SK-N-SH (cell line): ENCODE results near the gene GPR160. TPM values are rescaled to one million over a fixed set of nuclear protein-coding genes. Genes with fewer than 3 reads are reported as not detected.

Experiments
- CTCF ChIA-PET: fragments of 300-600, 350-600 bp; formaldehyde crosslinking; extraction: SDS; loops from one replicate; lab custom pipeline; 2021; lab: Yijun Ruan, JAX
- POLR2A ChIA-PET: fragments of 350-600 bp; sonication (Branson Sonifier 250); formaldehyde crosslinking; extraction: SDS; loops from one replicate; lab custom pipeline; 2020; ENCODE audit warnings: antibody characterized with exemption, inconsistent platforms; lab: Yijun Ruan, JAX
- DNase-seq: peaks from one replicate; pipeline ENCODE4 v3.0.0; 2012
- H2AFZ ChIP-seq: fragments of 200-600 bp; sonication (generic); 2 replicates; pipeline ENCODE4 v1.8.1; 2016; ENCODE audit warnings: antibody characterized with exemption, mild to moderate bottlenecking, low read depth
- H3F3A ChIP-seq: fragments of 200-600 bp; sonication (generic); replicated peaks from 2 replicates; pipeline ENCODE3; 2016; ENCODE audit warnings: antibody characterized with exemption, mild to moderate bottlenecking; ENCODE audit not compliant: insufficient read depth
- H3K27ac ChIP-seq, 2 experiments: fragments of 200-500 bp in 1 of 2; fragments of 200-600 bp in 1 of 2; sonication (Bioruptor generic) in 1 of 2; sonication (generic), shearing (Covaris generic) in 1 of 2; 2 replicates each; pipeline versions ENCODE4 v1.5.1 to v1.6.1; 2014 to 2016; ENCODE audit warnings: low read depth in 2 of 2, inconsistent platforms in 1 of 2, low read length in 1 of 2, mild to moderate bottlenecking in 1 of 2, mixed read lengths in 1 of 2
- H3K27me3 ChIP-seq: fragments of 200-600 bp; sonication (generic), shearing (Covaris generic); 2 replicates; pipeline ENCODE4 v1.6.1; 2016; ENCODE audit warnings: mixed run types; ENCODE audit not compliant: insufficient read depth
- H3K36me3 ChIP-seq, 2 experiments: fragments of 200-500 bp in 1 of 2; fragments of 200-600 bp in 1 of 2; sonication (Bioruptor generic) in 1 of 2; sonication (generic) in 1 of 2; replicated peaks in 1 of 2; 2 replicates each; pipeline versions ENCODE3 to v1.5.1; 2014 to 2016; ENCODE audit warnings: low read length in 1 of 2, mild to moderate bottlenecking in 1 of 2; ENCODE audit not compliant: insufficient read depth in 2 of 2, control insufficient read depth in 1 of 2
- H3K4me1 ChIP-seq, 2 experiments: fragments of 200-500 bp in 1 of 2; fragments of 200-600 bp in 1 of 2; sonication (Bioruptor generic) in 1 of 2; sonication (generic), shearing (Covaris generic) in 1 of 2; 2 replicates each; pipeline versions ENCODE4 v1.5.1 to v1.6.1; 2014 to 2016; ENCODE audit warnings: low read depth in 1 of 2, low read length in 1 of 2, mixed run types in 1 of 2; ENCODE audit not compliant: insufficient read depth in 2 of 2, control insufficient read depth in 1 of 2
- H3K4me2 ChIP-seq: fragments of 200-600 bp; sonication (generic), shearing (Covaris generic); 2 replicates; pipeline ENCODE4 v1.6.1; 2017; ENCODE audit warnings: mixed run types
- H3K4me3 ChIP-seq, 2 experiments: fragments of 200-500 bp in 1 of 2; fragments of 200-600 bp in 1 of 2; sonication (Bioruptor generic) in 1 of 2; sonication (generic), shearing (Covaris generic) in 1 of 2; 2 replicates each; pipeline versions ENCODE4 v1.5.1 to v1.8.1; 2014 to 2016; ENCODE audit warnings: low read depth in 2 of 2, inconsistent platforms in 1 of 2, low read length in 1 of 2, mild to moderate bottlenecking in 1 of 2, mixed read lengths in 1 of 2, moderate library complexity in 1 of 2
- H3K79me2 ChIP-seq: fragments of 200-600 bp; sonication (generic); 2 replicates; pipeline ENCODE4 v1.8.1; 2017; ENCODE audit warnings: mild to moderate bottlenecking; ENCODE audit not compliant: insufficient read depth
- H3K9ac ChIP-seq: fragments of 200-600 bp; sonication (generic); 2 replicates; pipeline ENCODE4 v1.6.1; 2017; ENCODE audit warnings: mixed run types
- H3K9me2 ChIP-seq: fragments of 200-600 bp; sonication (generic); 2 replicates; pipeline ENCODE4 v1.6.1; 2017; ENCODE audit warnings: mixed run types
- H3K9me3 ChIP-seq: fragments of 200-600 bp; sonication (generic); 2 replicates; pipeline ENCODE4 v1.6.1; 2017; ENCODE audit warnings: mixed run types, mild to moderate bottlenecking, moderate library complexity
- H4K20me1 ChIP-seq: fragments of 200-600 bp; sonication (generic); 2 replicates; pipeline ENCODE4 v1.6.1; 2017; ENCODE audit warnings: mild to moderate bottlenecking, mixed run types; ENCODE audit not compliant: insufficient read depth
- EP300 ChIP-seq, 2 experiments: IDR thresholded peaks; 2 replicates each; pipeline versions ENCODE4 v1.4.0 to v1.6.1; 2012; ENCODE audit warnings: borderline replicate concordance in 1 of 2, low read depth in 1 of 2, low read length in 1 of 2
- EZH2phosphoT487 ChIP-seq: fragments of 200-600 bp; sonication (generic); IDR thresholded peaks from 2 replicates; pipeline ENCODE4 v1.6.1; 2017; ENCODE audit warnings: low read depth, mixed run types, mild to moderate bottlenecking, antibody characterized with exemption, moderate library complexity, borderline replicate concordance
- FOSL2 ChIP-seq: IDR thresholded peaks from 2 replicates; pipeline ENCODE4 v1.4.0; 2012; ENCODE audit warnings: low read depth, mild to moderate bottlenecking, moderate library complexity, borderline replicate concordance
- FOXJ3 ChIP-seq: sonication (generic); formaldehyde crosslinking; IDR thresholded peaks from 2 replicates; pipeline ENCODE4 v1.5.1; 2020; ENCODE audit warnings: mild to moderate bottlenecking, missing genetic modification reagents
- FOXM1 ChIP-seq: IDR thresholded peaks from 2 replicates; pipeline ENCODE4 v1.4.0; 2012; ENCODE audit warnings: low read depth, mild to moderate bottlenecking
- GATA2 ChIP-seq: sonication (generic); formaldehyde crosslinking; IDR thresholded peaks from 2 replicates; pipeline ENCODE4 v1.5.0; 2020; ENCODE audit warnings: mild to moderate bottlenecking, missing genetic modification reagents
- JUND ChIP-seq: IDR thresholded peaks from 2 replicates; pipeline ENCODE4 v1.4.0; 2012
- MXI1 ChIP-seq: IDR thresholded peaks from 2 replicates; pipeline ENCODE4 v1.6.1; 2012; ENCODE audit warnings: mild to moderate bottlenecking, low read depth, low read length, improper control_type of control experiment
- NRF1 ChIP-seq: IDR thresholded peaks from 2 replicates; pipeline ENCODE4 v1.6.1; 2012; ENCODE audit warnings: low read depth, mild to moderate bottlenecking, low read length
- RCOR1 ChIP-seq: fragments of 150-350 bp; IDR thresholded peaks from 2 replicates; pipeline ENCODE4 v1.6.1; 2017; ENCODE audit warnings: antibody characterized with exemption, low read length
- TAF1 ChIP-seq: IDR thresholded peaks from 2 replicates; pipeline ENCODE4 v1.6.1; 2012; ENCODE audit warnings: low read depth, mild to moderate bottlenecking, low read length, moderate library complexity, borderline replicate concordance
- YY1 ChIP-seq: IDR thresholded peaks from 2 replicates; pipeline ENCODE4 v1.4.0; 2012; ENCODE audit warnings: low read depth, mild to moderate bottlenecking
- WGBS: methylation state at CpG from one replicate; pipeline ENCODE4 v1.1.6; 2017; ENCODE audit warnings: low lambda C conversion rate; 5-methylcytosine and 5-hydroxymethylcytosine counted together
- polyA plus RNA-seq, 3 experiments: library from polyadenylated mRNA; depleted of rRNA; stranded (reverse); fragments of >200 nt; gene quantifications; 2 replicates each; pipeline ENCODE4 v1.2.3, GENCODE V29; 2012
- TF ChIP-seq, protein P1 (sequence below): IDR thresholded peaks from 2 replicates; pipeline ENCODE4 v1.4.0; 2012; ENCODE audit warnings: low read depth, borderline replicate concordance
- TF ChIP-seq, protein P2 (sequence below): IDR thresholded peaks from 2 replicates; pipeline ENCODE4 v1.4.0; 2012; ENCODE audit warnings: low read depth, borderline replicate concordance
- TF ChIP-seq, protein P3 (sequence below): fragments of 150-350 bp; IDR thresholded peaks from 2 replicates; pipeline ENCODE4 v1.6.1; 2016; ENCODE audit warnings: mild to moderate bottlenecking, low read depth, low read length
- TF ChIP-seq, protein P4 (sequence below): fragments of 150-350 bp; IDR thresholded peaks from 2 replicates; pipeline ENCODE4 v1.6.1; 2017; ENCODE audit warnings: antibody characterized with exemption, low read length, low read depth, borderline replicate concordance
- TF ChIP-seq, protein P5 (sequence below): fragments of 200-600 bp; sonication (generic); IDR thresholded peaks from 2 replicates; pipeline ENCODE4 v1.6.1; 2017; ENCODE audit warnings: antibody characterized with exemption, mild to moderate bottlenecking, moderate library complexity

GPR160 gene
- polyA plus RNA-seq, 1 of the 3 experiments (the other 2 are of a cell fraction) = 0.31 TPM

DNA sequence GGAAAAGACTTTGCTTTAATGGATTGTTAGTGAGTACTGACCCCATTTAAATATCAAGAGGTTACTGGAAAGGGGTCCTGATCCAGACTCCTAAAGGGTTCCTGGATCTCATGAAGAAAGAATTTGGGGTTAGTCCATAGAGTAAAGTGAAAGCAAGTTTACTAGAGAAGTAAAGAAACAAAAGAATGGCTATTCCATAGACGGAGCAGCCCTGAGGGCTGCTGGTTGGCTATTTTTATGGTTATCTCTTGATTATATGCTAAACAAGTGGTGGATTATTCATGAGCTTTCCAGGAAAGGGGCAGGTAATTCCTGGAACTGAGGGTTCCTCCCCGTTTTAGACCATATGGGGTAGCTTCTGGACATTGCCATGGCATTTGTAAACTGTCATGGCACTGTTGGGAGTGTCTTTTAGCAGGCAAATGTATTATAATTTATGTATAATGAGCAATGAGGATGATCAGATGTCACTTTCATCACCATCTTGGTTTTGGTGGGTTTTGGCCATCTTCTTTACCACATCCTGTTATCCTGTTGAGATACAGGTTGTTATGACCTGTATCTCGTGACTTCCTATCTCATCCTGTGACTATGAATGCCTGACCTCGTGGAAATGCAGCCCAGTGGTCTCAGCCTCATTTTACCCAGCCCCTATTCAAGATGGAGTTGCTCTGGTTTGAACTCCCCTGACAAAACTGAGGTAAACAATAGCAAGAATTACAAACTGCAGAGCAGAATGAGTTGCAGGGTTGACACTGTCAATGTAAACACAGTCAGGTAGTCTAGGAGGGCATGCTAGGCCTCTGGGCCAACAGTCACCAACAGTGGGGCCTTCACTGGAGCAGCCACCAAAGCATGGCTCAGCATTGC, 10.3 kb upstream of the GPR160 start:
- WGBS = 32% methylated on average over 4 of the region's 4 CpGs
- no peaks in the 10 kb centered on the region for H3K9me3 ChIP-seq

DNA sequence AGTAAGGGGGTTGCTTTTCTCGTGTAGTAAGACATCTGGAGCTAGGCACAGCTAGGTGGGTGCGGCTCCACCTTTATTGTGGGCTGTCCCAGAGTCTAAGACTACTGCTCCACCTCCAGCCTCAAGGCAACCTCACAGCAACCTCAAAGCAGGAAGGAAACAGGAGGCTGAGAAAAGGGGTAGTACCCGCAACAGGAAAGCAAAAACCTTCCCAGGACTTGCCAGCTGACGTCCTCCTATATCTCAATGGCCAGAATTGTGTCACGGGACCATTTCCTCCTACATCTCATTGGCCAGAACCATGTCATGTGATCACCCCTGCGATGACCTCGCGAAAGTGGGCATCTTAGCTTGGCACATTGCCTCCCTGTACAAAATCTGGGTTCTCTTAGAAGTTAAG, 4.3 kb upstream of the GPR160 start:
- Histone ChIP-seq H3K9ac (no peak overlapping the region), H2AFZ (no peak overlapping the region), H3K27me3 (peaks cover 7% of the 10 kb centered on the region; the same call in 1 of the 2 replicates), H3F3A (no peaks in the 10 kb centered on the region), H4K20me1 (no peaks in the 10 kb centered on the region), H3K27ac (no peak overlapping the region), H3K4me2 (no peak overlapping the region), H3K9me2 (no peaks in the 10 kb centered on the region), H3K79me2 (no peaks in the 10 kb centered on the region), H3K9me3 (no peaks in the 10 kb centered on the region), H3K4me1 (peaks cover 0 to 2% of the 10 kb centered on the region in 2 experiments; a peak in 1 of 4 replicates), H3K4me3 (no peak overlapping the region), H3K36me3 (no peaks in the 10 kb centered on the region)
- ChIA-PET POLR2A (no interaction called here), CTCF (no interaction called here)
- WGBS = 73% methylated on average over 8 of the region's 8 CpGs
- TF ChIP-seq, protein P1, sequence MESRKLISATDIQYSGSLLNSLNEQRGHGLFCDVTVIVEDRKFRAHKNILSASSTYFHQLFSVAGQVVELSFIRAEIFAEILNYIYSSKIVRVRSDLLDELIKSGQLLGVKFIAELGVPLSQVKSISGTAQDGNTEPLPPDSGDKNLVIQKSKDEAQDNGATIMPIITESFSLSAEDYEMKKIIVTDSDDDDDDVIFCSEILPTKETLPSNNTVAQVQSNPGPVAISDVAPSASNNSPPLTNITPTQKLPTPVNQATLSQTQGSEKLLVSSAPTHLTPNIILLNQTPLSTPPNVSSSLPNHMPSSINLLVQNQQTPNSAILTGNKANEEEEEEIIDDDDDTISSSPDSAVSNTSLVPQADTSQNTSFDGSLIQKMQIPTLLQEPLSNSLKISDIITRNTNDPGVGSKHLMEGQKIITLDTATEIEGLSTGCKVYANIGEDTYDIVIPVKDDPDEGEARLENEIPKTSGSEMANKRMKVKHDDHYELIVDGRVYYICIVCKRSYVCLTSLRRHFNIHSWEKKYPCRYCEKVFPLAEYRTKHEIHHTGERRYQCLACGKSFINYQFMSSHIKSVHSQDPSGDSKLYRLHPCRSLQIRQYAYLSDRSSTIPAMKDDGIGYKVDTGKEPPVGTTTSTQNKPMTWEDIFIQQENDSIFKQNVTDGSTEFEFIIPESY = no peak
- TF ChIP-seq GATA2 = no peak
- TF ChIP-seq, protein P2, sequence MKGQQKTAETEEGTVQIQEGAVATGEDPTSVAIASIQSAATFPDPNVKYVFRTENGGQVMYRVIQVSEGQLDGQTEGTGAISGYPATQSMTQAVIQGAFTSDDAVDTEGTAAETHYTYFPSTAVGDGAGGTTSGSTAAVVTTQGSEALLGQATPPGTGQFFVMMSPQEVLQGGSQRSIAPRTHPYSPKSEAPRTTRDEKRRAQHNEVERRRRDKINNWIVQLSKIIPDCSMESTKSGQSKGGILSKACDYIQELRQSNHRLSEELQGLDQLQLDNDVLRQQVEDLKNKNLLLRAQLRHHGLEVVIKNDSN = peak; percentile 12; the same call in 1 of the 2 replicates
- no peak for TF ChIP-seq FOXJ3 (CRISPR knock-in tag)
- DNase-seq = no peak

More for the DNA sequence above, 10.3 kb upstream of the GPR160 start:
- H2AFZ ChIP-seq = no peak overlapping the region
- no peaks in the 10 kb centered on the region for H3K79me2 ChIP-seq
- H3K27ac ChIP-seq = no peak overlapping the region
- TF ChIP-seq TAF1 (no peak), YY1 (no peak), EP300 (IDR thresholded peaks at IDR 0.05; ENCODE audit: borderline replicate concordance in 1 of 2, low read depth in 1 of 2, low read length in 1 of 2) (no peak), FOSL2 (no peak), MXI1 (no peak), NRF1 (no peak), JUND (no peak), EZH2phosphoT487 (no peak), FOXM1 (no peak), RCOR1 (no peak)
- TF ChIP-seq, protein P3, sequence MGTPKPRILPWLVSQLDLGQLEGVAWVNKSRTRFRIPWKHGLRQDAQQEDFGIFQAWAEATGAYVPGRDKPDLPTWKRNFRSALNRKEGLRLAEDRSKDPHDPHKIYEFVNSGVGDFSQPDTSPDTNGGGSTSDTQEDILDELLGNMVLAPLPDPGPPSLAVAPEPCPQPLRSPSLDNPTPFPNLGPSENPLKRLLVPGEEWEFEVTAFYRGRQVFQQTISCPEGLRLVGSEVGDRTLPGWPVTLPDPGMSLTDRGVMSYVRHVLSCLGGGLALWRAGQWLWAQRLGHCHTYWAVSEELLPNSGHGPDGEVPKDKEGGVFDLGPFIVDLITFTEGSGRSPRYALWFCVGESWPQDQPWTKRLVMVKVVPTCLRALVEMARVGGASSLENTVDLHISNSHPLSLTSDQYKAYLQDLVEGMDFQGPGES = no peak
- TF ChIP-seq, protein P4, sequence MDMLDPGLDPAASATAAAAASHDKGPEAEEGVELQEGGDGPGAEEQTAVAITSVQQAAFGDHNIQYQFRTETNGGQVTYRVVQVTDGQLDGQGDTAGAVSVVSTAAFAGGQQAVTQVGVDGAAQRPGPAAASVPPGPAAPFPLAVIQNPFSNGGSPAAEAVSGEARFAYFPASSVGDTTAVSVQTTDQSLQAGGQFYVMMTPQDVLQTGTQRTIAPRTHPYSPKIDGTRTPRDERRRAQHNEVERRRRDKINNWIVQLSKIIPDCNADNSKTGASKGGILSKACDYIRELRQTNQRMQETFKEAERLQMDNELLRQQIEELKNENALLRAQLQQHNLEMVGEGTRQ = no peak
- TF ChIP-seq, protein P5, sequence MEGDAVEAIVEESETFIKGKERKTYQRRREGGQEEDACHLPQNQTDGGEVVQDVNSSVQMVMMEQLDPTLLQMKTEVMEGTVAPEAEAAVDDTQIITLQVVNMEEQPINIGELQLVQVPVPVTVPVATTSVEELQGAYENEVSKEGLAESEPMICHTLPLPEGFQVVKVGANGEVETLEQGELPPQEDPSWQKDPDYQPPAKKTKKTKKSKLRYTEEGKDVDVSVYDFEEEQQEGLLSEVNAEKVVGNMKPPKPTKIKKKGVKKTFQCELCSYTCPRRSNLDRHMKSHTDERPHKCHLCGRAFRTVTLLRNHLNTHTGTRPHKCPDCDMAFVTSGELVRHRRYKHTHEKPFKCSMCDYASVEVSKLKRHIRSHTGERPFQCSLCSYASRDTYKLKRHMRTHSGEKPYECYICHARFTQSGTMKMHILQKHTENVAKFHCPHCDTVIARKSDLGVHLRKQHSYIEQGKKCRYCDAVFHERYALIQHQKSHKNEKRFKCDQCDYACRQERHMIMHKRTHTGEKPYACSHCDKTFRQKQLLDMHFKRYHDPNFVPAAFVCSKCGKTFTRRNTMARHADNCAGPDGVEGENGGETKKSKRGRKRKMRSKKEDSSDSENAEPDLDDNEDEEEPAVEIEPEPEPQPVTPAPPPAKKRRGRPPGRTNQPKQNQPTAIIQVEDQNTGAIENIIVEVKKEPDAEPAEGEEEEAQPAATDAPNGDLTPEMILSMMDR = no peak
- H3F3A ChIP-seq = no peaks in the 10 kb centered on the region
- no peaks in the 10 kb centered on the region for H4K20me1 ChIP-seq
- no peaks in the 10 kb centered on the region for H3K9me2 ChIP-seq
- no peaks in the 10 kb centered on the region for H3K36me3 ChIP-seq
- ChIA-PET CTCF (no interaction called here), POLR2A (no interaction called here)
- no peak overlapping the region for H3K9ac ChIP-seq
- H3K4me2 ChIP-seq = no peak overlapping the region
- no peaks in the 10 kb centered on the region for H3K4me1 ChIP-seq
- DNase-seq = no peak
- H3K4me3 ChIP-seq = no peak overlapping the region
- no peaks in the 10 kb centered on the region; the same call in 1 of the 2 replicates for H3K27me3 ChIP-seq
